Neural cell (in vitro differentiated cells): Measurements from ENCODE around the gene ERI2. TPM values are rescaled to one million over a fixed set of nuclear protein-coding genes. Genes with fewer than 3 reads are reported as not detected.

Experiments used
- H2AFZ ChIP-seq: fragments of 200-600, 300-800 bp; sonication (generic), shearing (Covaris generic); 2 replicates; pipeline ENCODE4 v1.6.0; 2014; ENCODE audit warnings: low read depth, mild to moderate bottlenecking, antibody characterized with exemption, low read length, moderate library complexity
- H3F3A ChIP-seq: fragments of 200-600 bp; shearing (Covaris generic); 2 replicates; pipeline ENCODE4 v1.6.1; 2016; ENCODE audit warnings: mild to moderate bottlenecking, moderate library complexity, mixed read lengths, antibody characterized with exemption, low read length; ENCODE audit not compliant: insufficient read depth, poor library complexity, severe bottlenecking
- H3K27ac ChIP-seq: fragments of 200-600, 300-800 bp; sonication (generic), shearing (Covaris generic); 2 replicates; pipeline ENCODE4 v1.5.1; 2014; ENCODE audit warnings: mild to moderate bottlenecking, low read length, moderate library complexity
- H3K27me3 ChIP-seq: fragments of 300-800, 200-600 bp; sonication (generic), shearing (Covaris generic); 2 replicates; pipeline ENCODE4 v1.6.0; 2014; ENCODE audit warnings: mild to moderate bottlenecking, low read depth, low read length, moderate library complexity; ENCODE audit not compliant: insufficient read depth
- H3K36me3 ChIP-seq: fragments of 300-800, 200-600 bp; sonication (generic), shearing (Covaris generic); 2 replicates; pipeline ENCODE4 v1.5.1; 2014; ENCODE audit warnings: mild to moderate bottlenecking, antibody characterized with exemption, low read length, moderate library complexity; ENCODE audit not compliant: insufficient read depth
- H3K4me2 ChIP-seq: fragments of 300-800, 200-600 bp; sonication (generic), shearing (Covaris generic); 2 replicates; pipeline ENCODE4 v1.6.0; 2014; ENCODE audit warnings: mild to moderate bottlenecking, low read length
- H3K4me3 ChIP-seq: fragments of 300-800, 200-600 bp; sonication (generic), shearing (Covaris generic); 2 replicates; pipeline ENCODE4 v1.5.1; 2014; ENCODE audit warnings: mild to moderate bottlenecking, low read length, moderate library complexity
- H3K79me2 ChIP-seq: fragments of 200-600 bp; shearing (Covaris generic); replicated peaks from 2 replicates; pipeline ENCODE4 v1.6.0; 2014; ENCODE audit warnings: mild to moderate bottlenecking, low read length, moderate library complexity; ENCODE audit not compliant: insufficient read depth
- H3K9ac ChIP-seq: fragments of 300-800, 200-600 bp; sonication (generic), shearing (Covaris generic); 2 replicates; pipeline ENCODE4 v1.6.1; 2016; ENCODE audit warnings: mild to moderate bottlenecking, low read length, mixed read lengths
- H3K9me2 ChIP-seq: fragments of 200-600 bp; shearing (Covaris generic); 2 replicates; pipeline ENCODE4 v1.6.1; 2016; ENCODE audit warnings: mild to moderate bottlenecking, low read length, mixed read lengths; ENCODE audit not compliant: insufficient read depth
- H3K9me3 ChIP-seq: fragments of 200-600, 300-800 bp; sonication (generic), shearing (Covaris generic); 2 replicates; pipeline ENCODE4 v1.6.1; 2016; ENCODE audit warnings: mild to moderate bottlenecking, mixed run types, low read length, moderate library complexity, mixed read lengths
- H4K20me1 ChIP-seq: fragments of 200-600 bp; shearing (Covaris generic); 2 replicates; pipeline ENCODE4 v1.6.1; 2016; ENCODE audit warnings: mild to moderate bottlenecking, mixed run types; ENCODE audit not compliant: insufficient read depth
- EP300 ChIP-seq: fragments of 450-650 bp; conservative IDR thresholded peaks from 2 replicates; pipeline ENCODE4 v1.6.1; 2014; ENCODE audit warnings: antibody characterized with exemption, mild to moderate bottlenecking, moderate library complexity; ENCODE audit not compliant: poor library complexity, severe bottlenecking
- EZH2 ChIP-seq: fragments of 200-600, 300-800 bp; shearing (Covaris generic), sonication (generic); IDR thresholded peaks from 2 replicates; pipeline ENCODE4 v1.6.1; 2014; ENCODE audit warnings: antibody characterized with exemption, low read length, borderline replicate concordance, mild to moderate bottlenecking; ENCODE audit not compliant: insufficient read depth, poor library complexity, severe bottlenecking
- MXI1 ChIP-seq: fragments of 450-650 bp; conservative IDR thresholded peaks from 2 replicates; pipeline ENCODE4 v1.6.1; 2014; ENCODE audit warnings: antibody characterized with exemption, mild to moderate bottlenecking; ENCODE audit not compliant: poor library complexity, severe bottlenecking
- POLR2AphosphoS5 ChIP-seq: IDR thresholded peaks from 2 replicates; pipeline ENCODE4 v1.6.1; 2012
- RAD21 ChIP-seq: fragments of 450-650 bp; conservative IDR thresholded peaks from 2 replicates; pipeline ENCODE4 v1.6.1; 2014; ENCODE audit warnings: antibody characterized with exemption, mild to moderate bottlenecking, moderate library complexity
- SMC3 ChIP-seq: fragments of 450-650 bp; conservative IDR thresholded peaks from 2 replicates; pipeline ENCODE4 v1.6.1; 2014; ENCODE audit warnings: antibody characterized with exemption, mild to moderate bottlenecking, moderate library complexity; ENCODE audit not compliant: poor library complexity
- TAF1 ChIP-seq: IDR thresholded peaks from 2 replicates; pipeline ENCODE4 v1.6.1; 2012; ENCODE audit warnings: low read depth
- polyA plus RNA-seq: library from polyadenylated mRNA; depleted of rRNA; stranded (reverse); fragments of >200 nt; gene quantifications from 2 replicates; pipeline ENCODE4 v1.2.3, GENCODE V29; 2014
- TF ChIP-seq, protein P1 (sequence below): fragments of 450-650 bp; IDR thresholded peaks from 2 replicates; pipeline ENCODE4 v1.5.1; 2014; ENCODE audit warnings: antibody characterized with exemption, mild to moderate bottlenecking, moderate library complexity; ENCODE audit not compliant: poor library complexity, severe bottlenecking
- TF ChIP-seq, protein P2 (sequence below): IDR thresholded peaks from 2 replicates; pipeline ENCODE4 v1.6.1; 2012; ENCODE audit warnings: borderline replicate concordance

Gene ERI2
- polyA plus RNA-seq, 1 donor from 2014 or later = 46.9 TPM

DNA sequence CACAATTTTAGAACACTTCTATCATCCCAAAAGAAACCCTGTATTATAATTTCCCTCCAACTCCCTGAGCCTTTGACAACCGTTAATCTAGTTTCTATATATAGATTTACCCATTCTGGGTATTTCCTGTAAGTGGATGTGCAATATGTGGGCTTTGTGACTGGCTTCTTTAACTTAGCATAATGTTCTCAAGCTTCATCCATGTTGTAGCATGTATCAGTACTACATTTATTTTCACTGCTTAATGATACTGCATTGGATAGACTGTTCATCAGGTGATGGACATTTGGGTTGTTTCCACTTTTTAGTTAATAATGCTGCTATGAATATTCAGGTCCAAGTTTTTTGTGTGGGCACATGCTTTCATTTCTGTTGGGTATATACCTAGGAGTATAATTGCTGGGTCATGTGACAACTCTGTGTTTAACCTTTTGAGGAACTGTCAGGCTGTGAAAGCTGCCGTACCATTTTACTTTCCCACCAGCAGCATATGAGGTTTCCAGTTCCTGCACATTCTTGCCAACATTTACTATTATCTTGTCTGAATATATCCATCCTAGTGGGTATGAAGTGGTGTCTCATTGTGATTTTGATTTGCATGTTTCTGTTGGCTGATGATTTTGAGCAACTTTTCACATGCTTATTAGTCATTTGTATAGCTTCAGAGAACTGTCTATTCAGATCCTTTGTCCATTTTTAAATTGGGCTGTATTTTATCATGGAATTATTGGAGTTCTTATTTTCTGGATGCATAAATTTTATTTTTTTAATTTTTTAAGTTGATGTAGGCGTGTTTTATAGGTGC is 16.5 kb upstream of the ERI2 start:
- Histone ChIP-seq H3F3A (no peaks in the 10 kb centered on the region), H4K20me1 (no peaks in the 10 kb centered on the region), H3K27me3 (no peaks in the 10 kb centered on the region), H3K27ac (no peak overlapping the region), H3K79me2 (no peaks in the 10 kb centered on the region), H3K9ac (no peak overlapping the region), H3K36me3 (no peaks in the 10 kb centered on the region), H3K9me3 (no peaks in the 10 kb centered on the region), H3K9me2 (no peaks in the 10 kb centered on the region), H3K4me2 (no peak overlapping the region), H2AFZ (no peak overlapping the region), H3K4me3 (no peak overlapping the region)
- TF ChIP-seq RAD21 = no peak
- TF ChIP-seq TAF1 = no peak

DNA sequence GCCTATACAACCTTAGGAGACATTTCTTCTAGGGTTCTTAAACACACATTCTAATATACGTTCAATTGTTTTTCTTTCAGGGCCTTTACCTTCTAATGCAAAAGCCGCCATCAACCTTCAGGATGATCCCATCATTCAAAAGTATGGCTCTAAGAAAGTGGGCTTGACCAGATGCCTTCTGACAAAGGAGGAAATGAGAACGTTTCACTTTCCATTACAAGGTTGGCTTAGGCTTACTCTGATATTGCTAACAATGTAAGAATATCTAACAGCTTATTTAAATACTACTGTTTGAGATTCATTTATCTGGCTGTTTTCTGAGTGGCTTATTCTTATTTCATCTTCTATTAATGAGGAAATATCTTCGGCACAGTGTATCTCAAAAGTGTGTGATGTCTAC is 15.4 kb upstream of the ERI2 start:
- no peaks in the 10 kb centered on the region for H3K36me3 ChIP-seq
- no peak overlapping the region for H3K4me2 ChIP-seq
- H3K27ac ChIP-seq = no peak overlapping the region
- no peak overlapping the region for H3K4me3 ChIP-seq
- H3K27me3 ChIP-seq = no peaks in the 10 kb centered on the region
- H4K20me1 ChIP-seq = no peaks in the 10 kb centered on the region
- no peaks in the 10 kb centered on the region for H3K9me3 ChIP-seq
- H3K79me2 ChIP-seq = no peaks in the 10 kb centered on the region
- H3F3A ChIP-seq = no peaks in the 10 kb centered on the region
- no peak overlapping the region for H3K9ac ChIP-seq
- H3K9me2 ChIP-seq = no peaks in the 10 kb centered on the region
- H2AFZ ChIP-seq = no peak overlapping the region
- no peak for TF ChIP-seq TAF1

DNA sequence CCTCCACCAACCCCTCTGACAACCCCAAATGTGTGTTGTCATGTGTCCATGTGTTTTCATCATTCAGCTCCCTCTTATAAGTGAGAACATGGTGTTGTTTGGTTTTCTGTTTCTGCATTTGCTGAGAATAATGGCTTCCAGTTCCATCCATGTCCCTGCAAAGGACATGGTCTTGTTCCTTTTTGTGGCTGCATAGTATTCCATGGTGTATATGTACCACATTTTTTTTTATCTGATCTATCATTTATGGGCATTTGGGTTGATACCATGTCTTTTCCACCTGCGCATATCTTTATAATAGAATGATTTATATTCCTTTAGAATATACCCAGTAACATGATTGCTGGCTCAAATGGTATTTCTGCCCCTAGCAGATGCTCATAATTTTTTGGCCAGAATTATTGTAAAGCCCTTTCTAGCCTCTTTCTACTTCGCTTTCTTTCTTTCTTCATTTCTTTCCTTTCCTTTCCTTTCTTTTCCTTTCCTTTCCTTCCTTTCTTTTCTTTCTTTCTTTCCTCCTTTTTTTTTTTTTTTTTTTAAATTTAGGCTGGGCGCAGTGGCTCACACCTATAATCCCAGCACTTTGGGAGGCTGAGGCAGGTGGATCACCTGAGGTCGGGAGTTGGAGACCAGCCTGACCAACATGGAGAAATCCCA is 12.8 kb upstream of the ERI2 start:
- H3K27me3 ChIP-seq = no peaks in the 10 kb centered on the region
- H4K20me1 ChIP-seq = no peaks in the 10 kb centered on the region
- H3K27ac ChIP-seq = no peak overlapping the region
- no peak overlapping the region for H3K4me3 ChIP-seq
- no peak for TF ChIP-seq MXI1
- no peak for TF ChIP-seq TAF1
- TF ChIP-seq RAD21 = no peak
- no peak for TF ChIP-seq EZH2
- TF ChIP-seq SMC3 = no peak
- TF ChIP-seq POLR2AphosphoS5 = no peak
- TF ChIP-seq, protein P1, sequence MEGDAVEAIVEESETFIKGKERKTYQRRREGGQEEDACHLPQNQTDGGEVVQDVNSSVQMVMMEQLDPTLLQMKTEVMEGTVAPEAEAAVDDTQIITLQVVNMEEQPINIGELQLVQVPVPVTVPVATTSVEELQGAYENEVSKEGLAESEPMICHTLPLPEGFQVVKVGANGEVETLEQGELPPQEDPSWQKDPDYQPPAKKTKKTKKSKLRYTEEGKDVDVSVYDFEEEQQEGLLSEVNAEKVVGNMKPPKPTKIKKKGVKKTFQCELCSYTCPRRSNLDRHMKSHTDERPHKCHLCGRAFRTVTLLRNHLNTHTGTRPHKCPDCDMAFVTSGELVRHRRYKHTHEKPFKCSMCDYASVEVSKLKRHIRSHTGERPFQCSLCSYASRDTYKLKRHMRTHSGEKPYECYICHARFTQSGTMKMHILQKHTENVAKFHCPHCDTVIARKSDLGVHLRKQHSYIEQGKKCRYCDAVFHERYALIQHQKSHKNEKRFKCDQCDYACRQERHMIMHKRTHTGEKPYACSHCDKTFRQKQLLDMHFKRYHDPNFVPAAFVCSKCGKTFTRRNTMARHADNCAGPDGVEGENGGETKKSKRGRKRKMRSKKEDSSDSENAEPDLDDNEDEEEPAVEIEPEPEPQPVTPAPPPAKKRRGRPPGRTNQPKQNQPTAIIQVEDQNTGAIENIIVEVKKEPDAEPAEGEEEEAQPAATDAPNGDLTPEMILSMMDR = no peak
- TF ChIP-seq, protein P2, sequence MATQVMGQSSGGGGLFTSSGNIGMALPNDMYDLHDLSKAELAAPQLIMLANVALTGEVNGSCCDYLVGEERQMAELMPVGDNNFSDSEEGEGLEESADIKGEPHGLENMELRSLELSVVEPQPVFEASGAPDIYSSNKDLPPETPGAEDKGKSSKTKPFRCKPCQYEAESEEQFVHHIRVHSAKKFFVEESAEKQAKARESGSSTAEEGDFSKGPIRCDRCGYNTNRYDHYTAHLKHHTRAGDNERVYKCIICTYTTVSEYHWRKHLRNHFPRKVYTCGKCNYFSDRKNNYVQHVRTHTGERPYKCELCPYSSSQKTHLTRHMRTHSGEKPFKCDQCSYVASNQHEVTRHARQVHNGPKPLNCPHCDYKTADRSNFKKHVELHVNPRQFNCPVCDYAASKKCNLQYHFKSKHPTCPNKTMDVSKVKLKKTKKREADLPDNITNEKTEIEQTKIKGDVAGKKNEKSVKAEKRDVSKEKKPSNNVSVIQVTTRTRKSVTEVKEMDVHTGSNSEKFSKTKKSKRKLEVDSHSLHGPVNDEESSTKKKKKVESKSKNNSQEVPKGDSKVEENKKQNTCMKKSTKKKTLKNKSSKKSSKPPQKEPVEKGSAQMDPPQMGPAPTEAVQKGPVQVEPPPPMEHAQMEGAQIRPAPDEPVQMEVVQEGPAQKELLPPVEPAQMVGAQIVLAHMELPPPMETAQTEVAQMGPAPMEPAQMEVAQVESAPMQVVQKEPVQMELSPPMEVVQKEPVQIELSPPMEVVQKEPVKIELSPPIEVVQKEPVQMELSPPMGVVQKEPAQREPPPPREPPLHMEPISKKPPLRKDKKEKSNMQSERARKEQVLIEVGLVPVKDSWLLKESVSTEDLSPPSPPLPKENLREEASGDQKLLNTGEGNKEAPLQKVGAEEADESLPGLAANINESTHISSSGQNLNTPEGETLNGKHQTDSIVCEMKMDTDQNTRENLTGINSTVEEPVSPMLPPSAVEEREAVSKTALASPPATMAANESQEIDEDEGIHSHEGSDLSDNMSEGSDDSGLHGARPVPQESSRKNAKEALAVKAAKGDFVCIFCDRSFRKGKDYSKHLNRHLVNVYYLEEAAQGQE = no peak
- TF ChIP-seq EP300 = no peak
- no peaks in the 10 kb centered on the region for H3K9me3 ChIP-seq
- no peaks in the 10 kb centered on the region for H3K9me2 ChIP-seq
- no peak overlapping the region for H3K9ac ChIP-seq
- no peaks in the 10 kb centered on the region for H3F3A ChIP-seq
- no peak overlapping the region for H2AFZ ChIP-seq
- no peaks in the 10 kb centered on the region for H3K79me2 ChIP-seq
- H3K4me2 ChIP-seq = no peak overlapping the region
- no peaks in the 10 kb centered on the region for H3K36me3 ChIP-seq
